OCI-LY1 (cell line): ENCODE data around the gene DRD4.

Experiments
- H2AFZ ChIP-seq: fragments of 200-600 bp; sonication (generic), shearing (Covaris generic); 2 replicates; pipeline ENCODE4 v1.6.0; 2014; ENCODE audit warnings: antibody characterized with exemption, mild to moderate bottlenecking, low read length
- H3F3A ChIP-seq: fragments of 200-600 bp; sonication (generic), shearing (Covaris generic); 2 replicates; pipeline ENCODE4 v1.6.0; 2014; ENCODE audit warnings: mild to moderate bottlenecking, antibody characterized with exemption, low read length, moderate library complexity; ENCODE audit not compliant: insufficient read depth
- H3K27ac ChIP-seq: fragments of 200-600 bp; sonication (generic); 2 replicates; pipeline ENCODE4 v1.5.1; 2014; ENCODE audit warnings: low read length, mixed run types, mild to moderate bottlenecking, low read depth; ENCODE audit not compliant: poor library complexity, severe bottlenecking
- H3K27me3 ChIP-seq: fragments of 200-600 bp; sonication (generic); 2 replicates; pipeline ENCODE4 v1.6.0; 2014; ENCODE audit warnings: antibody characterized with exemption, mild to moderate bottlenecking, low read length, moderate library complexity; ENCODE audit not compliant: insufficient read depth
- H3K36me3 ChIP-seq: fragments of 200-600 bp; sonication (generic); 2 replicates; pipeline ENCODE4 v1.6.1; 2014; ENCODE audit warnings: mild to moderate bottlenecking, antibody characterized with exemption, low read length, moderate library complexity, mixed read lengths; ENCODE audit not compliant: insufficient read depth
- H3K4me1 ChIP-seq: fragments of 200-600 bp; sonication (generic); 2 replicates; pipeline ENCODE4 v1.5.1; 2014; ENCODE audit warnings: mild to moderate bottlenecking, low read length, moderate library complexity; ENCODE audit not compliant: insufficient read depth, severe bottlenecking
- H3K4me2 ChIP-seq: fragments of 200-600 bp; sonication (generic), shearing (Covaris generic); 2 replicates; pipeline ENCODE4 v1.6.1; 2014; ENCODE audit warnings: low read length
- H3K4me3 ChIP-seq: fragments of 200-600 bp; sonication (generic); 2 replicates; pipeline ENCODE4 v1.5.1; 2014; ENCODE audit warnings: low read length, low read depth, mild to moderate bottlenecking, mixed read lengths; ENCODE audit not compliant: poor library complexity, severe bottlenecking
- H3K79me2 ChIP-seq: fragments of 200-600 bp; shearing (Covaris generic); 2 replicates; pipeline ENCODE4 v1.6.1; 2016; ENCODE audit warnings: mixed run types, low read length, mixed read lengths; ENCODE audit not compliant: insufficient read depth
- H3K9ac ChIP-seq: fragments of 200-600 bp; sonication (generic), shearing (Covaris generic); 2 replicates; pipeline ENCODE4 v1.6.1; 2014; ENCODE audit warnings: mild to moderate bottlenecking, low read length, mixed read lengths
- H3K9me2 ChIP-seq: fragments of 200-600 bp; sonication (generic), shearing (Covaris generic); 2 replicates; pipeline ENCODE4 v1.6.1; 2014; ENCODE audit warnings: low read depth, mild to moderate bottlenecking, low read length, mixed read lengths
- H3K9me3 ChIP-seq: fragments of 200-600 bp; shearing (Covaris generic); 2 replicates; pipeline ENCODE4 v1.6.1; 2014; ENCODE audit warnings: low read length, mixed read lengths
- H4K20me1 ChIP-seq: fragments of 200-600 bp; sonication (generic), shearing (Covaris generic); 2 replicates; pipeline ENCODE4 v1.6.0; 2016; ENCODE audit warnings: mild to moderate bottlenecking, low read length; ENCODE audit not compliant: insufficient read depth
- EZH2 ChIP-seq: fragments of 200-600 bp; sonication (generic), shearing (Covaris generic); IDR thresholded peaks from 2 replicates; pipeline ENCODE4 v1.8.0; 2017; ENCODE audit warnings: borderline replicate concordance, mixed run types, mild to moderate bottlenecking, antibody characterized with exemption, low read length, moderate library complexity, mixed read lengths
- TF ChIP-seq, protein P1 (sequence below): fragments of 200-600 bp; sonication (generic), shearing (Covaris generic); IDR thresholded peaks from 2 replicates; pipeline ENCODE4 v1.5.1; 2017; ENCODE audit warnings: mild to moderate bottlenecking, antibody characterized with exemption, low read length, moderate library complexity, mixed read lengths

The DRD4 gene

GRCh38 chr11:628056-628455 is 9.0 kb upstream of the DRD4 start:
- Histone ChIP-seq H3K4me1 (peaks cover 18% of the 10 kb centered on the region), H3K4me2 (peak overlapping the region; percentile 18; the same call in 1 of the 2 replicates), H3K9me3 (no peaks in the 10 kb centered on the region), H4K20me1 (no peaks in the 10 kb centered on the region), H3K36me3 (peaks cover 2% of the 10 kb centered on the region; the same call in 1 of the 2 replicates), H3K79me2 (no peaks in the 10 kb centered on the region), H3K27me3 (0 out of 2 replicates have a peak, but pooled peaks cover 3% of the 10 kb centered on the region), H3K4me3 (no peak overlapping the region), H3K27ac (no peak overlapping the region), H3K9ac (no peak overlapping the region), H3K9me2 (no peaks in the 10 kb centered on the region), H3F3A (no peaks in the 10 kb centered on the region), H2AFZ (no peak overlapping the region)
- no peak for TF ChIP-seq EZH2
- TF ChIP-seq, protein P1, sequence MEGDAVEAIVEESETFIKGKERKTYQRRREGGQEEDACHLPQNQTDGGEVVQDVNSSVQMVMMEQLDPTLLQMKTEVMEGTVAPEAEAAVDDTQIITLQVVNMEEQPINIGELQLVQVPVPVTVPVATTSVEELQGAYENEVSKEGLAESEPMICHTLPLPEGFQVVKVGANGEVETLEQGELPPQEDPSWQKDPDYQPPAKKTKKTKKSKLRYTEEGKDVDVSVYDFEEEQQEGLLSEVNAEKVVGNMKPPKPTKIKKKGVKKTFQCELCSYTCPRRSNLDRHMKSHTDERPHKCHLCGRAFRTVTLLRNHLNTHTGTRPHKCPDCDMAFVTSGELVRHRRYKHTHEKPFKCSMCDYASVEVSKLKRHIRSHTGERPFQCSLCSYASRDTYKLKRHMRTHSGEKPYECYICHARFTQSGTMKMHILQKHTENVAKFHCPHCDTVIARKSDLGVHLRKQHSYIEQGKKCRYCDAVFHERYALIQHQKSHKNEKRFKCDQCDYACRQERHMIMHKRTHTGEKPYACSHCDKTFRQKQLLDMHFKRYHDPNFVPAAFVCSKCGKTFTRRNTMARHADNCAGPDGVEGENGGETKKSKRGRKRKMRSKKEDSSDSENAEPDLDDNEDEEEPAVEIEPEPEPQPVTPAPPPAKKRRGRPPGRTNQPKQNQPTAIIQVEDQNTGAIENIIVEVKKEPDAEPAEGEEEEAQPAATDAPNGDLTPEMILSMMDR = no peak

DNA sequence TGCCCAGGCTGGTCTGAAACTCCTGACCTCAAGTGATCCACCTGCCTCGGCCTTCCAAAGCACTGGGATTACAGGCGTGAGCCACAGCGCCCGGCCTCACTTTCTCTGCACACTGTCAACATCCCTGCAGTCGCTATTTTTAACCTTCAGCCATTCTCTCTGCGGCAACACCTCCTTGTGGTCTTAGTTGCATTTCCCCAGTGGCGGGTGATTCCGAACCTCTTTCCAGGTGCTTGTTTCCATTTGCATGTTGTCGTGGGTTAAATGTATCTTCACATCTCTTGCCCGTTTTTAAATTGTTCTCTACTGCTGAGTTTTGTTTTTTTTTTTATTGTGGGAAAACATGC is 7.9 kb upstream of the DRD4 start:
- no peaks in the 10 kb centered on the region for H4K20me1 ChIP-seq
- H3K4me1 ChIP-seq = peaks cover 18% of the 10 kb centered on the region
- TF ChIP-seq, protein P1 = no peak
- TF ChIP-seq EZH2 = no peak
- peak overlapping the region; percentile 29; the same call in 1 of the 2 replicates for H3K4me2 ChIP-seq
- H3K9me2 ChIP-seq = no peaks in the 10 kb centered on the region
- no peak overlapping the region for H3K27ac ChIP-seq
- no peaks in the 10 kb centered on the region for H3K9me3 ChIP-seq
- H3K9ac ChIP-seq = no peak overlapping the region
- H3K4me3 ChIP-seq = no peak overlapping the region
- no peaks in the 10 kb centered on the region for H3K79me2 ChIP-seq
- no peak overlapping the region for H2AFZ ChIP-seq
- no peaks in the 10 kb centered on the region for H3F3A ChIP-seq
- H3K36me3 ChIP-seq = peaks cover 2% of the 10 kb centered on the region; the same call in 1 of the 2 replicates
- 0 out of 2 replicates have a peak, but pooled peaks cover 3% of the 10 kb centered on the region for H3K27me3 ChIP-seq

- Histone ChIP-seq H3K4me1 (peaks cover 18% of the 10 kb centered on the region), H3K27me3 (0 out of 2 replicates have a peak, but pooled peaks cover under 1% of the 10 kb centered on the region), H3K4me3 (no peak overlapping the region), H3K9ac (no peak overlapping the region), H3K79me2 (no peaks in the 10 kb centered on the region), H3K9me2 (no peaks in the 10 kb centered on the region), H3K36me3 (peaks cover 2% of the 10 kb centered on the region; the same call in 1 of the 2 replicates), H3K4me2 (no peak overlapping the region), H3F3A (no peaks in the 10 kb centered on the region), H3K9me3 (no peaks in the 10 kb centered on the region), H4K20me1 (no peaks in the 10 kb centered on the region), H3K27ac (no peak overlapping the region), H2AFZ (no peak overlapping the region)
- no peak for TF ChIP-seq EZH2
- TF ChIP-seq, protein P1 = no peak
Observed at GRCh38 chr11:630871-631270, 6.2 kb upstream of the DRD4 start.
